Fibroblast of skin of scalp (primary cell): ENCODE data around the gene ARSI.

Experiments used
- DNase-seq: peaks from one replicate; pipeline ENCODE4 v3.0.0-alpha.2; 2013

Gene ARSI

GRCh38 chr5:150293091-150293941 lies 9.4 kb downstream of the ARSI start:
- no peak for DNase-seq

GRCh38 chr5:150291388-150292385 lies 11.0 kb downstream of the ARSI start:
- peak; percentile 47 for DNase-seq

GRCh38 chr5:150289551-150290390 lies 12.9 kb downstream of the ARSI start, which contains the start of gene CAMK2A:
Gene CAMK2A, minus strand, starts transcription at chr5:150289773. Its CDS starts 148 bp downstream, at chr5:150289625.
- no peak for DNase-seq

GRCh38 chr5:150288791-150289190 lies 13.9 kb downstream of the ARSI start:
- no peak for DNase-seq

GRCh38 chr5:150288361-150288760 lies 14.3 kb downstream of the ARSI start:
- no peak for DNase-seq

- DNase-seq: no peak
Observed at GRCh38 chr5:150286820-150287219, 15.9 kb downstream of the ARSI start.

- no peak for DNase-seq
Observed at GRCh38 chr5:150285114-150285513, 17.6 kb downstream of the ARSI start.

GRCh38 chr5:150284311-150284710 lies 18.4 kb downstream of the ARSI start:
- DNase-seq: no peak

- no peak for DNase-seq
Observed at GRCh38 chr5:150283904-150284303, 18.8 kb downstream of the ARSI start.

GRCh38 chr5:150281987-150282386 lies 20.7 kb downstream of the ARSI start:
- DNase-seq: no peak

GRCh38 chr5:150279330-150280020 lies 23.2 kb downstream of the ARSI start:
- no peak for DNase-seq

- peak; percentile 88 for DNase-seq
Observed at GRCh38 chr5:150278916-150279315, 23.8 kb downstream of the ARSI start.

GRCh38 chr5:150278046-150278730 lies 24.5 kb downstream of the ARSI start:
- DNase-seq: no peak

- no peak for DNase-seq
Observed at GRCh38 chr5:150277043-150277442, 25.7 kb downstream of the ARSI start.

- no peak for DNase-seq
Observed at GRCh38 chr5:150274811-150275210, 27.9 kb downstream of the ARSI start.

- DNase-seq: peak; percentile 69
Observed at GRCh38 chr5:150272531-150272930, 30.2 kb downstream of the ARSI start.

- DNase-seq: no peak
Observed at GRCh38 chr5:150271923-150272322, 30.8 kb downstream of the ARSI start.

GRCh38 chr5:150271296-150271692 lies 31.4 kb downstream of the ARSI start:
- no peak for DNase-seq

GRCh38 chr5:150270541-150271295 lies 32.0 kb downstream of the ARSI start:
- no peak for DNase-seq

GRCh38 chr5:150266871-150267291 lies 35.8 kb downstream of the ARSI start:
- DNase-seq: no peak
